ENCODE measurements around the gene GNB1. TPM values are rescaled to one million over a fixed set of nuclear protein-coding genes. Genes with fewer than 3 reads are reported as not detected.
A peak's percentile ranks its signal among the peaks of the same experiment; 100 is the strongest.

GNB1 gene
- total and polyA plus RNA-seq, 4 experiments from 2014 or later: 70.9 to 276 (median 197) TPM

DNA sequence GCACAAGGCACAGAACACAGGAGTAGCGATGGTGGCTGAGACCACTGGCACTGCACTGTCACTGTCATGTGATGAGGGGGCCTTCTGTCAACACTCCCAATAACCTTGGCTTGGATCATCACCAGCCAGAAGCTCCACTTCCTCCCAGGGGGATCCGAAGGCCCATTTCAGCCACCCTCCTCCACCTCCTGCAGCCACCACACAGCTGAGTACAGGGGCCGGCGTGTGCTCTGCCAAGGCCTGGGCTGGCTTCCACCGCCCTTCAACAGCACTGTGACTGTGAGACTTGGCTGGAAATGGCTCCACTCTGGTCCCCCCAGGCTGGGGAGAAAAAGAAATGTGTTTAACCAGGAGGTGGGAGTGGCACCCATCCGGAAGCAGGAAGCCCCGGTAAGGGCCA is 102.8 kb downstream of the GNB1 start:
- intact Hi-C loops (cut with micrococcal nuclease): no loop called here
- Mint-ChIP-seq H3K4me3 (no peak overlapping the region), H3K27me3 (no peaks in the 10 kb centered on the region), H3K4me1 (peaks cover 4 to 18% (median 8%) of the 10 kb centered on the region in 4 donors), H3K36me3 (peaks cover 60 to 76% of the 10 kb centered on the region in 2 donors), H3K9me3 (no peaks in the 10 kb centered on the region), H3K27ac (peak overlapping the region in 1 of 7 donors; percentile 7)
- Histone ChIP-seq H3K36me3 (ENCODE audit: insufficient read depth, low read length) (peaks cover 79% of the 10 kb centered on the region), H3K27me3 (ENCODE audit: insufficient read depth, low read length) (no peaks in the 10 kb centered on the region), H3K9me3 (ENCODE audit: control insufficient read depth in 1 of 2, low read length in 2 of 2) (no peaks in the 10 kb centered on the region), H3K4me3 (ENCODE audit: low read length in 2 of 2) (no peak overlapping the region), H3K4me1 (ENCODE audit: insufficient read depth, low read length) (peaks cover 6% of the 10 kb centered on the region), H3K27ac (ENCODE audit: low read depth, low read length) (no peak overlapping the region)
- POLR2A ChIA-PET (ENCODE audit: partially characterized antibody): interaction anchor here (0.7 kb wide), 1 partner anchor 80 kb away, joined by 3 read pairs; no protein-coding TSS in a partner anchor
- CTCF ChIA-PET (ENCODE audit: partially characterized antibody): interaction anchor here (1.2 to 1.3 kb wide), 2 partner anchors 30 to 121 kb away, joined by 3 to 4 read pairs; no protein-coding TSS in a partner anchor
- DNase-seq: no peak

DNA sequence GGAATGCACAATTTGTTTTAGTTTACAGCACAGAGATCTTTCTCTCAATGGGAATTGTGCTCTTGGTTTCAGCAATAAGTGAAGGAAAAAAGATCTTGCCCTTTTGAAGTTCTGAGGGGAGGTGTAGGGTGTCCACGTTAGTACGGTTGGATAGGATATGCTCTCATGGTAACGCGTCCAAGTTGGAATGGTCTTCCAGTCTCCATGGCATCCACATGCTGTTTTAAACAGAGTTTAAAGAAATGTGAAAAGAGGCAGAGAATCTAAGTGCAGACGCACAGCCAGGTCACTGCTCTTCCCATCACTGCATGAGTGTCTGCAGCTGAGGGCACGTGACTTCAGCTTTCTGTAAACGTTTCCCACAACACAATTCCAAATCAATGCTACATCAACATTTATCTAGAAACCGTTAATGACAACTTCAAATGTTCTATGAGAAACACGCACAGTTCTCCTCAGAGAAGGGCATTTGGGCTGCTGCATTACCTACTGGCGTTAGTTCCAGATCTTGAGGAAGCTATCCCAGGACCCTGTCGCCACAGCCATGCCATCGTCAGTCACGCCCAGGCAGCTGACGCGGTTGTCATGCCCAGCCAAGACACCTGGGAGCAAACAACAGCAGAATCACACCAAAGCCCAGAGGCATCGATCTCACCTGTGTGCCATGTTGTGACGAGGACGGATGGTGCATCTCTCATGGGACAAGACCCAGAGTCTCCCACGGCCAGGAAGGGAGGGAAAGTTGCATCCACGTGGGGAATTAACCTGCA is 103.9 kb downstream of the GNB1 start:
- peaks cover 53 to 66% of the 10 kb centered on the region in 2 donors for H3K36me3 Mint-ChIP-seq
- CTCF ChIA-PET (ENCODE audit: partially characterized antibody): no interaction called here

DNA sequence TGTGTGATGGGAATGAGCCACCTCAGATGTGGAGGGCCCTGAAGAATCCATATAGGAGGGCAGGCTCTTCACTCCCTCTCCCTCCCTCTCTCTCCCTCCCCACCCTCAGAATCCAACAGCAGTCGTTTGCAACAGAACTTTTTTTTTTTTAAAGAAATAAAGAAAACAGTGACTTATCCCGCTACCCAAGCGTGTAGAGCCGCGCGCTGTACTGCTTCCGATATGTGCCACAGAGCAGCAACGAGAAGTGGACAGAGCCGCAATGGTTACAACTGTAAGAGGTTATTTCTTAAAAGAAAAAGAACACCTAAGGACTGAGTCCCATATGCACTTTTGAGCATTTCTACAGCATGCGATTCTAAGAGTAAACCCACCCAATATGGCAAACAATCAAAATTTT is 105.2 kb downstream of the GNB1 start:
- intact Hi-C loops (cut with micrococcal nuclease): no loop called here
- H3K9me3 Mint-ChIP-seq: no peaks in the 10 kb centered on the region
- ChIA-PET POLR2A (ENCODE audit: partially characterized antibody) (no interaction called here), CTCF (ENCODE audit: partially characterized antibody) (no interaction called here)
- peaks cover 18 to 40% (median 25%) of the 10 kb centered on the region in 4 donors for H3K4me1 Mint-ChIP-seq
- no peak overlapping the region for H3K4me3 Mint-ChIP-seq
- H3K36me3 Mint-ChIP-seq: peaks cover 47 to 58% of the 10 kb centered on the region in 2 donors
- H3K9me3 ChIP-seq (ENCODE audit: control insufficient read depth in 1 of 2, low read length in 2 of 2): no peaks in the 10 kb centered on the region
- DNase-seq: no peak
- peaks cover 31% of the 10 kb centered on the region for H3K4me1 ChIP-seq (ENCODE audit: insufficient read depth, low read length)
- H3K27me3 ChIP-seq (ENCODE audit: insufficient read depth, low read length): no peaks in the 10 kb centered on the region
- peaks cover 57% of the 10 kb centered on the region for H3K36me3 ChIP-seq (ENCODE audit: insufficient read depth, low read length)
- no peak overlapping the region for H3K27ac ChIP-seq (ENCODE audit: low read depth, low read length)
- H3K27ac Mint-ChIP-seq: peak overlapping the region in 2 of 7 donors; percentile 30 to 53
- no peak overlapping the region for H3K4me3 ChIP-seq (ENCODE audit: low read length in 2 of 2)
- no peaks in the 10 kb centered on the region for H3K27me3 Mint-ChIP-seq

More for the DNA sequence above, 103.9 kb downstream of the GNB1 start:
- Histone ChIP-seq H3K27me3 (ENCODE audit: insufficient read depth, low read length) (no peaks in the 10 kb centered on the region), H3K4me3 (ENCODE audit: low read length in 2 of 2) (no peak overlapping the region), H3K36me3 (ENCODE audit: insufficient read depth, low read length) (peaks cover 67% of the 10 kb centered on the region), H3K9me3 (ENCODE audit: control insufficient read depth in 1 of 2, low read length in 2 of 2) (no peaks in the 10 kb centered on the region), H3K27ac (ENCODE audit: low read depth, low read length) (no peak overlapping the region), H3K4me1 (ENCODE audit: insufficient read depth, low read length) (peaks cover 17% of the 10 kb centered on the region)
- Mint-ChIP-seq H3K27ac (peak overlapping the region in 3 of 7 donors; percentile 6 to 41 (median 30)), H3K9me3 (no peaks in the 10 kb centered on the region), H3K4me1 (peaks cover 6 to 27% (median 13%) of the 10 kb centered on the region in 4 donors), H3K27me3 (no peaks in the 10 kb centered on the region), H3K4me3 (no peak overlapping the region)
- POLR2A ChIA-PET (ENCODE audit: partially characterized antibody): interaction anchor here (0.7 kb wide), 1 partner anchor 81 kb away, joined by 3 read pairs; no protein-coding TSS in a partner anchor
- DNase-seq: no peak
- intact Hi-C loops (cut with micrococcal nuclease): no loop called here

DNA sequence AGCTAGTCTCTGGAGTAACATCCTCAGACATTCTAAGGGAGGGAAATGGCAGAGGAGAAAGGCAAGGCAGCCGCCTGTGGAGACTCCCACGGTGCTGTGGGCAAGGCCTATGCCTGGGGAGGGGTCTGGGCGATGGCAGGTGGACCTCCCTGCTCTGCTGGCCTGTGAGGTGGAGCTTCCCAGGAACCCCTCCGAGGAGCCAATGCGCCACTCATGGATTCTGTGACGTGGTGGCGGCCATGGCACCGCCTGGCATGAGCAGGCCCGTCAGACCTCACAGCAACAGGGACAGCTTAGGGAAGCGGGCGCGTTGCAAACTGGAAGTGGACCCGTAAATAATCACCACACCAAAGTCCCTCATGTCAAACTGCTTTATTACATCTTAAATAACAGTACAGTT is 106.0 kb downstream of the GNB1 start:
- intact Hi-C loops (cut with micrococcal nuclease): no loop called here
- Mint-ChIP-seq H3K36me3 (peaks cover 40 to 55% of the 10 kb centered on the region in 2 donors), H3K27ac (peak overlapping the region in 2 of 7 donors; percentile 27 to 44), H3K4me1 (peaks cover 25 to 44% (median 32%) of the 10 kb centered on the region in 4 donors), H3K9me3 (no peaks in the 10 kb centered on the region), H3K27me3 (no peaks in the 10 kb centered on the region), H3K4me3 (no peak overlapping the region)
- Histone ChIP-seq H3K27ac (ENCODE audit: low read depth, low read length) (no peak overlapping the region), H3K27me3 (ENCODE audit: insufficient read depth, low read length) (no peaks in the 10 kb centered on the region), H3K9me3 (ENCODE audit: control insufficient read depth in 1 of 2, low read length in 2 of 2) (no peaks in the 10 kb centered on the region), H3K4me1 (ENCODE audit: insufficient read depth, low read length) (peaks cover 38% of the 10 kb centered on the region), H3K36me3 (ENCODE audit: insufficient read depth, low read length) (peaks cover 50% of the 10 kb centered on the region), H3K4me3 (ENCODE audit: low read length in 2 of 2) (no peak overlapping the region)
- ChIA-PET CTCF (ENCODE audit: partially characterized antibody) (interaction anchor here (1.0 kb wide), 1 partner anchor 121 kb away, joined by 3 read pairs; no protein-coding TSS in a partner anchor), POLR2A (ENCODE audit: partially characterized antibody) (interaction anchor here (0.5 kb wide), 1 partner anchor 35 kb away, joined by 3 read pairs; no protein-coding TSS in a partner anchor)
- no peak for DNase-seq

DNA sequence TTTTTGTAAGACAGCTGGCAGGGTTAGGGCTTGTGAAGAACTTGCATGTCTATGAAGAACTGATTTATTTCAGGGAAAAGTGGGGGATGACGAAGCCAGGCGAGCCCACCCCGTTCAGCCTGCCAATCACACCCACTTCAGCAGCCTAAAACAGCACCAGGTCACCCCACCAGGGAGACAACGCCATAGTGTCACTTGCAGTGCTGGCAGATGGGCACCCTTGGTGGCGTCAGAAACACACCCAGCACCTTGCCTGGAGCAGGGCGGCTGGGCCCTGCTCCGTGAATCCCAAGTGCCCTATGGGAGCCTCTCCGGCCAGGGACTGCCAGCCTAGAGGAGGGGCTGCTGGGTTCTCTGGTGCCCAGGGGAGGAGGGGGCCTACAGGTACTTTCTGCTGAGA is 107.6 kb downstream of the GNB1 start:
- peaks cover 0 to 3% (median 0%) of the 10 kb centered on the region in 8 donors for H3K9me3 Mint-ChIP-seq
- no peaks in the 10 kb centered on the region for H3K27me3 Mint-ChIP-seq
- H3K4me3 Mint-ChIP-seq: peak overlapping the region in 7 of 8 donors; percentile 7 to 79 (median 67)
- Histone ChIP-seq H3K4me3 (ENCODE audit: low read length in 2 of 2) (no peak overlapping the region), H3K27me3 (ENCODE audit: insufficient read depth, low read length) (no peaks in the 10 kb centered on the region), H3K9me3 (ENCODE audit: control insufficient read depth in 1 of 2, low read length in 2 of 2) (no peaks in the 10 kb centered on the region), H3K4me1 (ENCODE audit: insufficient read depth, low read length) (peaks cover 51% of the 10 kb centered on the region), H3K36me3 (ENCODE audit: insufficient read depth, low read length) (peaks cover 34% of the 10 kb centered on the region), H3K27ac (ENCODE audit: low read depth, low read length) (peak overlapping the region; percentile 78)
- ChIA-PET POLR2A (ENCODE audit: partially characterized antibody) (interaction anchor here (1.0 to 2.1 kb wide), 4 partner anchors 17 to 125 kb away, joined by 4 to 8 read pairs (median 6); no protein-coding TSS in a partner anchor), CTCF (ENCODE audit: partially characterized antibody) (no interaction called here)
- peaks cover 29 to 51% (median 40%) of the 10 kb centered on the region in 4 donors for H3K4me1 Mint-ChIP-seq
- intact Hi-C loops (cut with micrococcal nuclease): no loop called here
- DNase-seq: no peak
- peaks cover 28 to 42% of the 10 kb centered on the region in 2 donors for H3K36me3 Mint-ChIP-seq
- H3K27ac Mint-ChIP-seq: peak overlapping the region; percentile 42 to 93 (median 84)

DNA sequence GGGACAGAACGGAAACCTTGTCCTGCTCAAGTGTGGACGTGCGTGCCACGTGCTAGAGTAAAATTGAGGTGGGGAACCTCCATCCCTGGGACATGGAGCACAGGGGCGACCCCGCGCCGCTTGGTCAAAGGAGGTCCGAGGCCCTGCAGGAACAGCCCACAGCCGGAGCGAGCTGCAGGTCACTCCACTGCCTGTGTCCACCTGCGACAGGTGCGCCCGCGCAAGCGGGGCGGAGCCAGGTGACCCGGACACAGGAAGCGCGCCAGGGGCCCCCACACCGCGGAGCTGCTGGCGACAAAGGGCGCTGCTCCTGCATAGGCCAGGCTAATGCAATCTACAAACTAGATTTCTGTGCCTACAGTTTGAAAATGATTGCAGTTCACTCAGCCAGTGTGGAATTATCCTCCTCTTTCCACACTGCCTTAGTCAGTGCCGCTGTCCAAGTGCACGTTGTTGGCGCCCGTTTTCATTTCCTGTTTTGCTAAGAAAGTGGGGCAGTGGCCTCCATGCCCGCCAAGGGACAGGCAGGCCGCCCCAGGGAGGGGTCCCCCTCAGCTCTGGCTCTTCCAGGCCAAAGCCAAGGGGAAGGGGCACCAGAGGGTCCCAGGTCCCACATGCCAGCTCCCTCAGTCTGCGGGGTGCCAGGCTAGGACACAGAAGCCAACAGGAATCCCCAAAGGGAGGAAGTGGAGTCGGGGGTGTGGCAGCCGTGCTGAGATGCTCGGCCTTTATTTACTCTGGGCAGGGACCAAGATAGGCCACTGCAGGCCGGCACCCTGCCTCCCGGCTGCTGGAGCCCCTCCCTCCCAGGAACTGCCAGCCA is 108.3 kb downstream of the GNB1 start:
- DNase-seq: peak in 3 of 5 donors; percentile 20 to 51 (median 33)
- ChIA-PET CTCF (ENCODE audit: partially characterized antibody) (no interaction called here), POLR2A (ENCODE audit: partially characterized antibody) (interaction anchor here (0.6 to 2.1 kb wide), 6 partner anchors 16 to 128 kb away, joined by 3 to 8 read pairs (median 5); no protein-coding TSS in a partner anchor)
- peaks cover 0 to 3% (median 0%) of the 10 kb centered on the region in 8 donors for H3K9me3 Mint-ChIP-seq
- H3K36me3 ChIP-seq (ENCODE audit: insufficient read depth, low read length): peaks cover 27% of the 10 kb centered on the region
- H3K27ac ChIP-seq (ENCODE audit: low read depth, low read length): peak overlapping the region; percentile 78
- H3K4me3 ChIP-seq (ENCODE audit: low read length in 2 of 2): peak overlapping the region in 1 of 2 donors; percentile 43
- H3K36me3 Mint-ChIP-seq: peaks cover 27 to 36% of the 10 kb centered on the region in 2 donors
- H3K4me1 Mint-ChIP-seq: peaks cover 30 to 53% (median 40%) of the 10 kb centered on the region in 4 donors
- no peaks in the 10 kb centered on the region for H3K27me3 Mint-ChIP-seq
- peak overlapping the region; percentile 21 to 79 (median 66) for H3K4me3 Mint-ChIP-seq
- H3K9me3 ChIP-seq (ENCODE audit: control insufficient read depth in 1 of 2, low read length in 2 of 2): no peaks in the 10 kb centered on the region
- peak overlapping the region; percentile 29 to 93 (median 84) for H3K27ac Mint-ChIP-seq
- no peaks in the 10 kb centered on the region for H3K27me3 ChIP-seq (ENCODE audit: insufficient read depth, low read length)
- intact Hi-C loops (cut with micrococcal nuclease): no loop called here
- H3K4me1 ChIP-seq (ENCODE audit: insufficient read depth, low read length): peaks cover 53% of the 10 kb centered on the region

Data from CD4-positive, alpha-beta memory T cell (primary cell).